Measurements from ENCODE around the gene OPA1. TPM values are rescaled to one million over a fixed set of nuclear protein-coding genes. Genes with fewer than 3 reads are reported as not detected.

OPA1 gene
- total and polyA plus RNA-seq, 2 of the 13 experiments (the other 11 are each of a cell fraction or from before 2014, with no cell fraction given) = 26.7 to 78.5 TPM

- TF ChIP-seq ZBTB49 (CRISPR knock-in tag; IDR thresholded peaks at IDR 0.05; ENCODE audit: borderline replicate concordance) (peak; percentile 86; the same call in 1 of the 2 replicates), TOPORS (CRISPR knock-in tag; IDR thresholded peaks at IDR 0.05) (peak; percentile 97), ZNF629 (CRISPR knock-in tag; conservative IDR thresholded peaks at IDR 0.05) (no peak; the same call in 1 of the 2 replicates), ARID2 (CRISPR knock-in tag; IDR thresholded peaks at IDR 0.05; ENCODE audit: borderline replicate concordance) (no peak; the same call in 1 of the 2 replicates), JUND (CRISPR knock-in tag; IDR thresholded peaks at IDR 0.05) (no peak), ZNF724P (CRISPR knock-in tag; IDR thresholded peaks at IDR 0.05; ENCODE audit: borderline replicate concordance) (peak; percentile 80; the same call in 1 of the 2 replicates), ARNT (IDR thresholded peaks at IDR 0.05) (no peak), TBX2 (CRISPR knock-in tag; IDR thresholded peaks at IDR 0.05; ENCODE audit: borderline replicate concordance) (peak; percentile 95), GLMP (CRISPR knock-in tag; IDR thresholded peaks at IDR 0.05; ENCODE audit: borderline replicate concordance) (no peak), CAMTA2 (CRISPR knock-in tag; IDR thresholded peaks at IDR 0.05; ENCODE audit: borderline replicate concordance) (peak; percentile 90; the same call in 1 of the 2 replicates), TAF15 (IDR thresholded peaks at IDR 0.05; ENCODE audit: low read depth, low read length, poor library complexity, severe bottlenecking) (peak; percentile 49), RAD51 (IDR thresholded peaks at IDR 0.05; ENCODE audit: borderline replicate concordance) (no peak), ZNF549 (CRISPR knock-in tag; IDR thresholded peaks at IDR 0.05) (no peak; the same call in 1 of the 2 replicates), HNRNPH1 (optimal IDR thresholded peaks at IDR 0.05; ENCODE audit: low read depth, low read length) (no peak), WIZ (CRISPR knock-in tag; IDR thresholded peaks at IDR 0.05) (peak; percentile 94), CENPT (CRISPR knock-in tag; IDR thresholded peaks at IDR 0.05; ENCODE audit: low read depth) (peak; percentile 60; the same call in 1 of the 2 replicates), RXRB (CRISPR knock-in tag; IDR thresholded peaks at IDR 0.05; ENCODE audit: borderline replicate concordance) (peak; percentile 91), ZNF790 (CRISPR knock-in tag; IDR thresholded peaks at IDR 0.05; ENCODE audit: borderline replicate concordance) (peak; percentile 58; the same call in 1 of the 2 replicates), LRRFIP1 (CRISPR knock-in tag; conservative IDR thresholded peaks at IDR 0.05) (no peak), ZNF274 (CRISPR knock-in tag; IDR thresholded peaks at IDR 0.05) (peak; percentile 65), MATR3 (CRISPR knock-in tag; IDR thresholded peaks at IDR 0.05) (no peak)
- TF ChIP-seq, protein P1, sequence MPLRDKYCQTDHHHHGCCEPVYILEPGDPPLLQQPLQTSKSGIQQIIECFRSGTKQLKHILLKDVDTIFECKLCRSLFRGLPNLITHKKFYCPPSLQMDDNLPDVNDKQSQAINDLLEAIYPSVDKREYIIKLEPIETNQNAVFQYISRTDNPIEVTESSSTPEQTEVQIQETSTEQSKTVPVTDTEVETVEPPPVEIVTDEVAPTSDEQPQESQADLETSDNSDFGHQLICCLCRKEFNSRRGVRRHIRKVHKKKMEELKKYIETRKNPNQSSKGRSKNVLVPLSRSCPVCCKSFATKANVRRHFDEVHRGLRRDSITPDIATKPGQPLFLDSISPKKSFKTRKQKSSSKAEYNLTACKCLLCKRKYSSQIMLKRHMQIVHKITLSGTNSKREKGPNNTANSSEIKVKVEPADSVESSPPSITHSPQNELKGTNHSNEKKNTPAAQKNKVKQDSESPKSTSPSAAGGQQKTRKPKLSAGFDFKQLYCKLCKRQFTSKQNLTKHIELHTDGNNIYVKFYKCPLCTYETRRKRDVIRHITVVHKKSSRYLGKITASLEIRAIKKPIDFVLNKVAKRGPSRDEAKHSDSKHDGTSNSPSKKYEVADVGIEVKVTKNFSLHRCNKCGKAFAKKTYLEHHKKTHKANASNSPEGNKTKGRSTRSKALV (CRISPR knock-in tag; IDR thresholded peaks at IDR 0.05) = peak; percentile 77; the same call in 1 of the 2 replicates
Observed at GRCh38 chr3:193592841-193593667, at the start of gene OPA1 (continued).
